PC-9 (cell line): ENCODE data around the gene P2RX7.

Experiments
- CTCF ChIP-seq: fragments of 200-600 bp; sonication (generic); conservative IDR thresholded peaks from 2 replicates; pipeline ENCODE4 v1.6.1; 2017; ENCODE audit warnings: mixed run types, antibody characterized with exemption, mild to moderate bottlenecking, moderate library complexity
- EZH2 ChIP-seq: fragments of 200-600 bp; sonication (generic); IDR thresholded peaks from 2 replicates; pipeline ENCODE4 v1.8.0; 2017; ENCODE audit warnings: antibody characterized with exemption, low read depth

- TF ChIP-seq CTCF = no peak
- TF ChIP-seq EZH2 = no peak
Measured at GRCh38 chr12:121092034-121092433, 40.6 kb upstream of the P2RX7 start.
